Measurements from ENCODE around the gene SLC39A3.

SLC39A3 gene

GRCh38 chr19:2723747-2724146 is 16.1 kb downstream of the SLC39A3 start:
- TF ChIP-seq RAD21 (IDR thresholded peaks at IDR 0.05; ENCODE audit: low read depth) (no peak), REST (IDR thresholded peaks at IDR 0.05; ENCODE audit: low read depth) (no peak), CEBPB (IDR thresholded peaks at IDR 0.05) (no peak), ZBTB7A (IDR thresholded peaks at IDR 0.05; ENCODE audit: low read depth) (no peak), FOXM1 (IDR thresholded peaks at IDR 0.05; ENCODE audit: borderline replicate concordance, low read depth) (no peak), CREB1 (IDR thresholded peaks at IDR 0.05; ENCODE audit: low read depth) (no peak), TAF1 (IDR thresholded peaks at IDR 0.05; ENCODE audit: low read depth) (no peak), YY1 (IDR thresholded peaks at IDR 0.05; ENCODE audit: low read depth) (no peak), EGR1 (IDR thresholded peaks at IDR 0.05) (no peak), NFIC (IDR thresholded peaks at IDR 0.05) (no peak), TCF12 (IDR thresholded peaks at IDR 0.05; ENCODE audit: low read depth) (no peak), EP300 (IDR thresholded peaks at IDR 0.05; ENCODE audit: borderline replicate concordance) (no peak)
- TF ChIP-seq, protein P1, sequence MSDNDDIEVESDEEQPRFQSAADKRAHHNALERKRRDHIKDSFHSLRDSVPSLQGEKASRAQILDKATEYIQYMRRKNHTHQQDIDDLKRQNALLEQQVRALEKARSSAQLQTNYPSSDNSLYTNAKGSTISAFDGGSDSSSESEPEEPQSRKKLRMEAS (IDR thresholded peaks at IDR 0.05): no peak
- TF ChIP-seq, protein P2, sequence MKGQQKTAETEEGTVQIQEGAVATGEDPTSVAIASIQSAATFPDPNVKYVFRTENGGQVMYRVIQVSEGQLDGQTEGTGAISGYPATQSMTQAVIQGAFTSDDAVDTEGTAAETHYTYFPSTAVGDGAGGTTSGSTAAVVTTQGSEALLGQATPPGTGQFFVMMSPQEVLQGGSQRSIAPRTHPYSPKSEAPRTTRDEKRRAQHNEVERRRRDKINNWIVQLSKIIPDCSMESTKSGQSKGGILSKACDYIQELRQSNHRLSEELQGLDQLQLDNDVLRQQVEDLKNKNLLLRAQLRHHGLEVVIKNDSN (IDR thresholded peaks at IDR 0.05): no peak

DNA sequence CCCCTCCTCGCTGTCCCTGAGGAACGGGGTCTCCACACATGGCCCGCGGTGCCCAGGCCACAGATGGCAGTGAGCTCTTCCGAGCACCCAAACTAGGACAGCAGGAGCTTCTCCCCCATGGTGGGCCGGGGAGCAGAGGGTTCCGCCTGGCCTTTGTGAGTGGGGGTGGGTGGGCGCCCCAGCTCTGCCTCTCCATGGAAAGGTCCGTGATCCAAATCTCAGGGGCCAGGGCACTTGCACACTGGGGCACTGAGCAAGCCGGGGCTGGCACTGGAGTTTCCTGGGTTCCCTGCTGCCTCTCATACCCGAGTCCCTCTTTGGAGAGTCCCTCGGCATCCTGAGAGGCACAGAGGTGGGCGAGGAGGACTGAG is 16.5 kb downstream of the SLC39A3 start:
- TF ChIP-seq CREB1 (IDR thresholded peaks at IDR 0.05; ENCODE audit: low read depth) (no peak), CEBPB (IDR thresholded peaks at IDR 0.05) (no peak), YY1 (IDR thresholded peaks at IDR 0.05; ENCODE audit: low read depth) (no peak), NFIC (IDR thresholded peaks at IDR 0.05) (no peak)
- TF ChIP-seq, protein P1 (IDR thresholded peaks at IDR 0.05): no peak

GRCh38 chr19:2722541-2723344 is 17.1 kb downstream of the SLC39A3 start:
- no peak for TF ChIP-seq ZBTB7A (IDR thresholded peaks at IDR 0.05; ENCODE audit: low read depth)
- peak; percentile 41; the same call in 1 of the 2 replicates for TF ChIP-seq EGR1 (IDR thresholded peaks at IDR 0.05)
- no peak for TF ChIP-seq RAD21 (IDR thresholded peaks at IDR 0.05; ENCODE audit: low read depth)
- no peak for TF ChIP-seq REST (IDR thresholded peaks at IDR 0.05; ENCODE audit: low read depth)
- TF ChIP-seq YY1 (IDR thresholded peaks at IDR 0.05; ENCODE audit: low read depth): no peak
- TF ChIP-seq, protein P2 (IDR thresholded peaks at IDR 0.05): no peak
- no peak for TF ChIP-seq NFIC (IDR thresholded peaks at IDR 0.05)
- TF ChIP-seq TCF12 (IDR thresholded peaks at IDR 0.05; ENCODE audit: low read depth): no peak
- peak; percentile 22; the same call in 1 of the 2 replicates for TF ChIP-seq CREB1 (IDR thresholded peaks at IDR 0.05; ENCODE audit: low read depth)
- TF ChIP-seq, protein P1 (IDR thresholded peaks at IDR 0.05): peak; percentile 69
- TF ChIP-seq EP300 (IDR thresholded peaks at IDR 0.05; ENCODE audit: borderline replicate concordance): no peak
- no peak for TF ChIP-seq FOXM1 (IDR thresholded peaks at IDR 0.05; ENCODE audit: borderline replicate concordance, low read depth)
- TF ChIP-seq TEAD4 (IDR thresholded peaks at IDR 0.05): no peak
- no peak for TF ChIP-seq CEBPB (IDR thresholded peaks at IDR 0.05)
- TF ChIP-seq TAF1 (IDR thresholded peaks at IDR 0.05; ENCODE audit: low read depth): no peak

DNA sequence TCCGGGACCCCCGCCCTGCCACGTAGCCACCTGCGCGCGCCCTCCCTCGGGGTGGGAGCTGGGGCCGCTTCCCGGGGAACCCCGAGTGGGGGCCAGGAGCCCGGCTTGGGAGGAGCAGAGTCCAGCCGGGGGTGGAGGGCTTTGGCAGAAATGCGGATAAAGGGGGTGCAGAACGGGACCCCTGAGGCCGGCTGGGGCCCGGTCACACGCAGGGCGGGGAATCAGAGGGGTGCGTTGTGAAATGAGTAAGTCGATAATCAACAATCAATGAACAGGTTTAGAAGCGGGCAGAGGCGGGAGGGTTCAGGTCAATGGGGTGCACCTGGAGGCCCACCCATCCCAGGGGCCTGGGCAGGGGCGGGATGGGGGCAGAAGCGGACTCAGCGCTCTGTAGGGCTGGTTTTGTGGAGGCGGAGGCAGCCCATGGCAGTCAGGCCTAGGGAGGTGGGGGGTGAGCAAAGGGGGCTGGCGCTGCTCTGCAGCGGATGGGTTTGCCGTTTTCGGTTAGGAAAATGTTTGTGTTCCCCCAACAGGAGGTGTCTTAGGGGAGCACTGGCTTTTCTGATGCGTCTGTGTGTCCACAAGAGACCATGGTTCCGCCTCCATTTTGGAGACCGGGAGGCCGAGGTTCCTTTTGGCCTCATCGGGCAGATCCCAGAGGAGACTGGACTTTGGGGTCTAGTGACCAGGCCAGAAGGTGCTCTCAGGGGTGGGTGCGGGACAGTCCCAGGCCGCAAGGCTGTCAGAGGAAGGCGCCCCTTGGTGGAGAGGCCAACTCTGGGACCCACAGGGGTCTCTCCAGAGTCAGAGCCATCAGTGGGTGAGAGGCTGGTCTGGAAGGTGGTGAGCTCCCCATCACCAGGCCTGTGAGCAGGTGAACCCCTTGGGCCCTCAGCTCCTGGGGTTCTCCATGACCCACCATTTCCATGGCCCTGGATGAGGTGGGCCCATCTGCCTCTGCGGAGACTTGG is 18.0 kb downstream of the SLC39A3 start:
- TF ChIP-seq REST (IDR thresholded peaks at IDR 0.05; ENCODE audit: low read depth): no peak
- no peak for TF ChIP-seq RAD21 (IDR thresholded peaks at IDR 0.05; ENCODE audit: low read depth)
- no peak for TF ChIP-seq NFIC (IDR thresholded peaks at IDR 0.05)
- no peak for TF ChIP-seq TCF12 (IDR thresholded peaks at IDR 0.05; ENCODE audit: low read depth)
- no peak for TF ChIP-seq CEBPB (IDR thresholded peaks at IDR 0.05)
- TF ChIP-seq EGR1 (IDR thresholded peaks at IDR 0.05): no peak
- no peak for TF ChIP-seq EP300 (IDR thresholded peaks at IDR 0.05; ENCODE audit: borderline replicate concordance)
- no peak for TF ChIP-seq TAF1 (IDR thresholded peaks at IDR 0.05; ENCODE audit: low read depth)
- TF ChIP-seq, protein P1 (IDR thresholded peaks at IDR 0.05): no peak
- TF ChIP-seq YY1 (IDR thresholded peaks at IDR 0.05; ENCODE audit: low read depth): no peak
- TF ChIP-seq ZBTB7A (IDR thresholded peaks at IDR 0.05; ENCODE audit: low read depth): no peak
- TF ChIP-seq FOXM1 (IDR thresholded peaks at IDR 0.05; ENCODE audit: borderline replicate concordance, low read depth): no peak
- TF ChIP-seq CREB1 (IDR thresholded peaks at IDR 0.05; ENCODE audit: low read depth): no peak
- no peak for TF ChIP-seq TEAD4 (IDR thresholded peaks at IDR 0.05)
- TF ChIP-seq, protein P2 (IDR thresholded peaks at IDR 0.05): no peak

All from Ishikawa (cell line).